Neural progenitor cell (in vitro differentiated cells): ENCODE results near the gene DCLK2. TPM values are rescaled to one million over a fixed set of nuclear protein-coding genes. Genes with fewer than 3 reads are reported as not detected.

Source experiments
- DNase-seq: peaks from one replicate; pipeline ENCODE4 v3.0.0-alpha.2; 2016; ENCODE audit warnings: low spot score
- H2AFZ ChIP-seq: fragments of 200-600 bp; sonication (generic); replicated peaks from 2 replicates; pipeline ENCODE4 v1.6.1; 2016; ENCODE audit warnings: antibody characterized with exemption
- H3F3A ChIP-seq: fragments of 200-600 bp; sonication (generic); 2 replicates; pipeline ENCODE4 v1.6.1; 2016; ENCODE audit warnings: antibody characterized with exemption, low read depth
- H3K27ac ChIP-seq: fragments of 200-600 bp; sonication (generic); 2 replicates; pipeline ENCODE4 v1.5.1; 2016; ENCODE audit warnings: mild to moderate bottlenecking
- H3K27me3 ChIP-seq: fragments of 200-600 bp; sonication (generic); 2 replicates; pipeline ENCODE4 v1.6.1; 2016; ENCODE audit warnings: mild to moderate bottlenecking, moderate library complexity
- H3K36me3 ChIP-seq: fragments of 200-600 bp; sonication (generic); 2 replicates; pipeline ENCODE4 v1.5.1; 2016
- H3K4me1 ChIP-seq: fragments of 200-600 bp; sonication (generic); 2 replicates; pipeline ENCODE4 v1.6.1; 2016; ENCODE audit warnings: mixed run types
- H3K4me2 ChIP-seq: fragments of 200-600 bp; sonication (generic); 2 replicates; pipeline ENCODE4 v1.6.1; 2016
- H3K4me3 ChIP-seq: fragments of 200-600 bp; sonication (generic); 2 replicates; pipeline ENCODE4 v1.5.1; 2016
- H3K79me2 ChIP-seq: fragments of 200-600 bp; sonication (generic); 2 replicates; pipeline ENCODE4 v1.6.1; 2016; ENCODE audit warnings: low read depth
- H3K9ac ChIP-seq: fragments of 200-600 bp; sonication (generic); 2 replicates; pipeline ENCODE4 v1.6.1; 2016
- H3K9me3 ChIP-seq: fragments of 200-600 bp; sonication (generic); 2 replicates; pipeline ENCODE4 v1.5.1; 2016; ENCODE audit warnings: low read depth
- H4K20me1 ChIP-seq: fragments of 200-600 bp; sonication (generic); 2 replicates; pipeline ENCODE4 v1.6.1; 2016; ENCODE audit warnings: low read depth
- H3K27ac Mint-ChIP-seq: 3 replicates; pipeline ENCODE4 v1.8.0; 2021; ENCODE audit warnings: mixed read lengths
- H3K27me3 Mint-ChIP-seq: 2 replicates; pipeline ENCODE4 v1.8.0; 2022; ENCODE audit warnings: low read depth, mild to moderate bottlenecking, inconsistent platforms, moderate library complexity, mixed read lengths; ENCODE audit not compliant: insufficient read depth
- H3K36me3 Mint-ChIP-seq: 3 replicates; pipeline ENCODE4 v1.8.0; 2021; ENCODE audit warnings: mixed read lengths
- H3K4me1 Mint-ChIP-seq: 3 replicates; pipeline ENCODE4 v1.8.0; 2021; ENCODE audit warnings: mixed read lengths
- H3K4me3 Mint-ChIP-seq: 3 replicates; pipeline ENCODE4 v1.8.0; 2021; ENCODE audit warnings: mild to moderate bottlenecking, moderate library complexity, mixed read lengths
- H3K9me3 Mint-ChIP-seq: 3 replicates; pipeline ENCODE4 v1.8.0; 2020; ENCODE audit warnings: mixed read lengths
- EZH2 ChIP-seq: fragments of 200-600 bp; sonication (generic); IDR thresholded peaks from 2 replicates; pipeline ENCODE4 v1.6.1; 2017; ENCODE audit warnings: antibody characterized with exemption, mild to moderate bottlenecking, moderate library complexity
- EZH2phosphoT487 ChIP-seq: fragments of 200-600 bp; sonication (generic); IDR thresholded peaks from 2 replicates; pipeline ENCODE4 v1.6.1; 2017; ENCODE audit warnings: antibody characterized with exemption
- total RNA-seq: library from RNA; depleted of rRNA; stranded (reverse); fragments of >200 nt; gene quantifications from 2 replicates; pipeline ENCODE4 v1.2.3, GENCODE V29; 2015; ENCODE audit warnings: low replicate concordance
- TF ChIP-seq, protein P1 (sequence below): fragments of 200-600 bp; sonication (generic); IDR thresholded peaks from 2 replicates; pipeline ENCODE4 v1.5.1; 2017; ENCODE audit warnings: antibody characterized with exemption, mild to moderate bottlenecking

Gene DCLK2
- total RNA-seq, 1 donor from 2014 or later, result 11.7 TPM

DNA sequence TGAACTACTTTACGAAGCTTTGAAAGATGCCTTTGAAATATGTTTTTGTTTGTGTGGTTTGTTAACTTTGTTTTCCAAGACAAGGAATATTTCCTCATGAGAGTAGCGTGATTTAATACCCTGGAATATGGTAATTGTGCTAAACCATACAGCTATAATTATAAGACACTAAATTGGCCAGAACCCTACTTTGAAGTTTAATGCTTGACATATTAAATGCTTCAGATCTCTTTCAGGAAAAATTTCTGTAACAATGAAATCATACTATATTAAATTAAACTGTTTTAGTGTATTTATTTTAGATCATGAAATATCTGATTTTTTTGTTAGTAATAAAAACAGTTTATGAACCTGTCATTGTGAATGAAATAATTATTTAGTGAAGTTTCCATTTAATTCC is 63.5 kb downstream of the DCLK2 start:
- H3F3A ChIP-seq, result no peaks in the 10 kb centered on the region
- no peak overlapping the region for H2AFZ ChIP-seq
- Mint-ChIP-seq H3K4me3 (no peak overlapping the region), H3K27me3 (no peaks in the 10 kb centered on the region), H3K36me3 (peaks cover 11% of the 10 kb centered on the region), H3K4me1 (no peaks in the 10 kb centered on the region), H3K27ac (no peak overlapping the region), H3K9me3 (peaks cover 13% of the 10 kb centered on the region)
- H3K4me3 ChIP-seq, result no peak overlapping the region
- no peak overlapping the region for H3K9ac ChIP-seq
- DNase-seq, result no peak
- H3K4me1 ChIP-seq, result no peaks in the 10 kb centered on the region
- no peaks in the 10 kb centered on the region for H3K79me2 ChIP-seq
- H3K27me3 ChIP-seq, result no peaks in the 10 kb centered on the region
- TF ChIP-seq, protein P1, sequence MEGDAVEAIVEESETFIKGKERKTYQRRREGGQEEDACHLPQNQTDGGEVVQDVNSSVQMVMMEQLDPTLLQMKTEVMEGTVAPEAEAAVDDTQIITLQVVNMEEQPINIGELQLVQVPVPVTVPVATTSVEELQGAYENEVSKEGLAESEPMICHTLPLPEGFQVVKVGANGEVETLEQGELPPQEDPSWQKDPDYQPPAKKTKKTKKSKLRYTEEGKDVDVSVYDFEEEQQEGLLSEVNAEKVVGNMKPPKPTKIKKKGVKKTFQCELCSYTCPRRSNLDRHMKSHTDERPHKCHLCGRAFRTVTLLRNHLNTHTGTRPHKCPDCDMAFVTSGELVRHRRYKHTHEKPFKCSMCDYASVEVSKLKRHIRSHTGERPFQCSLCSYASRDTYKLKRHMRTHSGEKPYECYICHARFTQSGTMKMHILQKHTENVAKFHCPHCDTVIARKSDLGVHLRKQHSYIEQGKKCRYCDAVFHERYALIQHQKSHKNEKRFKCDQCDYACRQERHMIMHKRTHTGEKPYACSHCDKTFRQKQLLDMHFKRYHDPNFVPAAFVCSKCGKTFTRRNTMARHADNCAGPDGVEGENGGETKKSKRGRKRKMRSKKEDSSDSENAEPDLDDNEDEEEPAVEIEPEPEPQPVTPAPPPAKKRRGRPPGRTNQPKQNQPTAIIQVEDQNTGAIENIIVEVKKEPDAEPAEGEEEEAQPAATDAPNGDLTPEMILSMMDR, result no peak
- no peak for TF ChIP-seq EZH2phosphoT487
- TF ChIP-seq EZH2, result no peak
- no peaks in the 10 kb centered on the region for H4K20me1 ChIP-seq
- H3K9me3 ChIP-seq, result no peaks in the 10 kb centered on the region
- no peak overlapping the region for H3K27ac ChIP-seq
- no peak overlapping the region for H3K4me2 ChIP-seq
- H3K36me3 ChIP-seq, result no peaks in the 10 kb centered on the region

DNA sequence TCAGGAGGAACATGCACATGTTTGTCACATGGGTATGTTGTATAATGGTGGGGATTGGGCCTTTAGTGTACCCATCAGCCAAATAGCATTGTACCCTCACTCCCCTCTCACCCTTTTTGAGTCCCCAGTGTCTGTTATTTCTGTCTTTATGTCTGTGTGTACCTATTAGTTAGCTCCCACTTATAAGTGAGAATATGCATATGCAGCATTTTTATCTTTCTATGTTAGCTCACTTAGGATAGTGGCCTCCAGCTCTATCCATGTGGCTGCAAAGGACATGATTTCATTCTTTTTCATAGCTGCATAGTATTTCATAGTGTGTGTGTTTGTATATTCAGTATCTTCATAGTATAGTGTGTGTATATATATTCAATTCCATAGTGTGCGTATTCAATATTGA is 64.6 kb downstream of the DCLK2 start:
- no peak for TF ChIP-seq EZH2phosphoT487
- TF ChIP-seq, protein P1, result no peak
- no peak for TF ChIP-seq EZH2
- Mint-ChIP-seq H3K4me1 (no peaks in the 10 kb centered on the region), H3K4me3 (no peak overlapping the region), H3K27me3 (no peaks in the 10 kb centered on the region), H3K36me3 (peaks cover 11% of the 10 kb centered on the region), H3K9me3 (peaks cover 13% of the 10 kb centered on the region), H3K27ac (no peak overlapping the region)
- no peaks in the 10 kb centered on the region for H3K9me3 ChIP-seq
- H3K79me2 ChIP-seq, result no peaks in the 10 kb centered on the region
- DNase-seq, result no peak
- H4K20me1 ChIP-seq, result no peaks in the 10 kb centered on the region
- H3K4me1 ChIP-seq, result no peaks in the 10 kb centered on the region
- no peak overlapping the region for H2AFZ ChIP-seq
- H3K36me3 ChIP-seq, result no peaks in the 10 kb centered on the region
- H3K4me3 ChIP-seq, result no peak overlapping the region
- no peaks in the 10 kb centered on the region for H3K27me3 ChIP-seq
- no peak overlapping the region for H3K27ac ChIP-seq
- H3K9ac ChIP-seq, result no peak overlapping the region
- H3F3A ChIP-seq, result no peaks in the 10 kb centered on the region
- no peak overlapping the region for H3K4me2 ChIP-seq

DNA sequence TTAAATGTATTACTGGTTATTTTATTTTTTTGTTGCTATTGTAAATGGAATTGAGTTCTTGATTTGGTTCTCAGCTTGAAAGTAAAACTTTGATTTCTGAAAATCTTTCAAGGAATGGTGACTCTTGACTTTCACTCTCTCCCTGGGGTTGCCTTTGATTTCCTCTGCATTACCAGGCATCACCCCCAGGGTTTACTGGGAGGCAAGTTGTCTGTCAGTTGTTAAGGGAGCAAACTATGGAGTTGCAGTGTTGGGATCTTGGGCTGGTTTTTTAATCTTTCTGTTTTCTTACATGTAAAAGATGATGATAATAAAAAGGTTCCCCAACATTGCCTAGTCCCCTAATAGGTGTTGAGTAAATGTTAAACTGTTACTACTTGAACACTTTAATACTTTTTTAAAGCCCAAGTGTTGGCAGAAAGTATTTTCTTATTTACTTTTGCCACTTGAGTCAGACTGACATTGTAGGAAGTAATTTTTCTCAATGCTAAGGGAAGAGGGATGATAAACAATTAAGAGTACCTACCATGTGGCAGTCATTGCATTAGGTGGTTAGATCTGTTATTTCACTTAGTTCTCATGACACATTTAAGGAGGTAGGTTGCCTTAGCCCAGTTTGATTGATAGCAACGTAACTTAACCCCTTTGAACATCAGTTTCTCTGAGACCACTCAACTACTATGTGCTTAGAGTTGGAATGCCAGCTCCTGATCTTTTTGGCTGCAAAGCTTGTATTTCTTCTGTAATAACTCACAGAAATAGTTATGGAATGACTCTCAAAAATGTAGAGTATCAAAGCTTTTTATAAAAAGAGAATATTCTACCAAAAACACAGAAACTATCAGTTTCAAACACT is 67.1 kb downstream of the DCLK2 start:
- Histone ChIP-seq H3K9me3 (no peaks in the 10 kb centered on the region), H3K4me2 (no peak overlapping the region), H3K9ac (no peak overlapping the region), H3K4me3 (no peak overlapping the region), H3K36me3 (no peaks in the 10 kb centered on the region), H4K20me1 (no peaks in the 10 kb centered on the region), H3K27me3 (no peaks in the 10 kb centered on the region), H3K27ac (no peak overlapping the region), H3F3A (no peaks in the 10 kb centered on the region), H3K4me1 (peaks cover under 1% of the 10 kb centered on the region), H2AFZ (no peak overlapping the region), H3K79me2 (no peaks in the 10 kb centered on the region)
- no peak for TF ChIP-seq EZH2
- TF ChIP-seq, protein P1, result peak; percentile 38
- H3K4me3 Mint-ChIP-seq, result no peak overlapping the region
- H3K9me3 Mint-ChIP-seq, result peaks cover 13% of the 10 kb centered on the region
- H3K27me3 Mint-ChIP-seq, result no peaks in the 10 kb centered on the region
- peaks cover 11% of the 10 kb centered on the region for H3K36me3 Mint-ChIP-seq
- H3K4me1 Mint-ChIP-seq, result no peaks in the 10 kb centered on the region
- no peak overlapping the region for H3K27ac Mint-ChIP-seq
- no peak for DNase-seq
